ENCODE measurements around the gene RAPGEF4. TPM values are rescaled to one million over a fixed set of nuclear protein-coding genes. Genes with fewer than 3 reads are reported as not detected.

The RAPGEF4 gene
- total and polyA plus RNA-seq, 2 of the 13 experiments (the other 11 are each of a cell fraction or from before 2014, with no cell fraction given): 0.78 to 0.91 TPM

- 20% methylated on average over 2 of the region's 2 CpGs for WGBS (ENCODE audit: low lambda C conversion rate)
- H3K4me3 ChIP-seq (replicated peaks in 1 of 3; ENCODE audit: insufficient read depth in 1 of 3, low read depth in 2 of 3, low read length in 3 of 3): no peak overlapping the region
- no peaks in the 10 kb centered on the region for H3K79me2 ChIP-seq (ENCODE audit: insufficient read depth, low read length)
- H4K20me1 ChIP-seq (ENCODE audit: insufficient read depth, low read length): no peaks in the 10 kb centered on the region
- ChIA-PET POLR2A (no interaction called here), CTCF (ENCODE audit: low intra/inter-chr PET ratio, low total read pairs) (no interaction called here)
- BruUV-seq (replicated peaks): no TSS peak
- in situ Hi-C loops (cut with HindIII; ENCODE audit: extremely low pct_ligation_motif_present, low pct_unique_long_range_greater_than_20kb) (no loop called here), intact Hi-C loops (cut with micrococcal nuclease; ENCODE audit: unreplicated experiment) (no loop called here)
- no peaks in the 10 kb centered on the region for H3K36me3 ChIP-seq (replicated peaks in 1 of 2; ENCODE audit: control insufficient read depth in 1 of 2, insufficient read depth in 2 of 2, low read length in 2 of 2)
- no peak overlapping the region for H3K9ac ChIP-seq (ENCODE audit: insufficient read depth, low read depth, low read length)
- no peaks in the 10 kb centered on the region for H3K9me3 ChIP-seq (ENCODE audit: low read length)
- FAIRE-seq: no peak
- TF ChIP-seq, protein P1, sequence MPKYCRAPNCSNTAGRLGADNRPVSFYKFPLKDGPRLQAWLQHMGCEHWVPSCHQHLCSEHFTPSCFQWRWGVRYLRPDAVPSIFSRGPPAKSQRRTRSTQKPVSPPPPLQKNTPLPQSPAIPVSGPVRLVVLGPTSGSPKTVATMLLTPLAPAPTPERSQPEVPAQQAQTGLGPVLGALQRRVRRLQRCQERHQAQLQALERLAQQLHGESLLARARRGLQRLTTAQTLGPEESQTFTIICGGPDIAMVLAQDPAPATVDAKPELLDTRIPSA (CRISPR knock-in tag; IDR thresholded peaks at IDR 0.05; ENCODE audit: borderline replicate concordance): no peak
- TF ChIP-seq RAD21 (CRISPR knock-in tag; IDR thresholded peaks at IDR 0.05) (no peak), ZNF44 (CRISPR knock-in tag; IDR thresholded peaks at IDR 0.05) (no peak), PPARG (CRISPR knock-in tag; conservative IDR thresholded peaks at IDR 0.05) (no peak), ZKSCAN5 (CRISPR knock-in tag; IDR thresholded peaks at IDR 0.05) (no peak)
- TF ChIP-seq, protein P2, sequence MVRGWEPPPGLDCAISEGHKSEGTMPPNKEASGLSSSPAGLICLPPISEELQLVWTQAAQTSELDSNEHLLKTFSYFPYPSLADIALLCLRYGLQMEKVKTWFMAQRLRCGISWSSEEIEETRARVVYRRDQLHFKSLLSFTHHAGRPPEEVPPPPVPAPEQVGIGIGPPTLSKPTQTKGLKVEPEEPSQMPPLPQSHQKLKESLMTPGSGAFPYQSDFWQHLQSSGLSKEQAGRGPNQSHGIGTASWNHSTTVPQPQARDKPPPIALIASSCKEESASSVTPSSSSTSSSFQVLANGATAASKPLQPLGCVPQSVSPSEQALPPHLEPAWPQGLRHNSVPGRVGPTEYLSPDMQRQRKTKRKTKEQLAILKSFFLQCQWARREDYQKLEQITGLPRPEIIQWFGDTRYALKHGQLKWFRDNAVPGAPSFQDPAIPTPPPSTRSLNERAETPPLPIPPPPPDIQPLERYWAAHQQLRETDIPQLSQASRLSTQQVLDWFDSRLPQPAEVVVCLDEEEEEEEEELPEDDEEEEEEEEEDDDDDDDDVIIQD (CRISPR knock-in tag; IDR thresholded peaks at IDR 0.05; ENCODE audit: low read depth): no peak
- TF ChIP-seq, protein P3, sequence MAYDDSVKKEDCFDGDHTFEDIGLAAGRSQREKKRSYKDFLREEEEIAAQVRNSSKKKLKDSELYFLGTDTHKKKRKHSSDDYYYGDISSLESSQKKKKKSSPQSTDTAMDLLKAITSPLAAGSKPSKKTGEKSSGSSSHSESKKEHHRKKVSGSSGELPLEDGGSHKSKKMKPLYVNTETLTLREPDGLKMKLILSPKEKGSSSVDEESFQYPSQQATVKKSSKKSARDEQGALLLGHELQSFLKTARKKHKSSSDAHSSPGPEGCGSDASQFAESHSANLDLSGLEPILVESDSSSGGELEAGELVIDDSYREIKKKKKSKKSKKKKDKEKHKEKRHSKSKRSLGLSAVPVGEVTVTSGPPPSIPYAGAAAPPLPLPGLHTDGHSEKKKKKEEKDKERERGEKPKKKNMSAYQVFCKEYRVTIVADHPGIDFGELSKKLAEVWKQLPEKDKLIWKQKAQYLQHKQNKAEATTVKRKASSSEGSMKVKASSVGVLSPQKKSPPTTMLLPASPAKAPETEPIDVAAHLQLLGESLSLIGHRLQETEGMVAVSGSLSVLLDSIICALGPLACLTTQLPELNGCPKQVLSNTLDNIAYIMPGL (CRISPR knock-in tag; IDR thresholded peaks at IDR 0.05; ENCODE audit: borderline replicate concordance in 1 of 2, low read depth in 1 of 2): no peak
- H3K27me3 ChIP-seq (ENCODE audit: control insufficient read depth in 1 of 2, insufficient read depth in 2 of 2, low read length in 2 of 2): peaks cover 0 to 6% of the 10 kb centered on the region in 2 experiments; a peak in 1 of 5 replicates
- no peak overlapping the region for H3K4me2 ChIP-seq (ENCODE audit: low read depth, low read length)
- DNase-seq (ENCODE audit: low spot score): no peak
- ATAC-seq: no peak
- no peak overlapping the region for H3K27ac ChIP-seq (ENCODE audit: extremely low read length, insufficient read depth, low read length)
- H3K4me1 ChIP-seq (ENCODE audit: insufficient read depth, low read length): no peaks in the 10 kb centered on the region
- no peak overlapping the region for H2AFZ ChIP-seq (ENCODE audit: low read length)
These were observed 103.8 kb downstream of the RAPGEF4 start for GRCh38 chr2:172839446-172839845.

All from HepG2 (cell line).